H1 (cell line): ENCODE results near the gene RNF215. TPM values are rescaled to one million over a fixed set of nuclear protein-coding genes. Genes with fewer than 3 reads are reported as not detected.

ENCODE experiments used
- CTCF ChIA-PET: fragments of 300-600 bp; sonication (Branson Sonifier 250); formaldehyde crosslinking; loops from one replicate; lab custom pipeline; 2021; ENCODE audit not compliant: partially characterized antibody; lab: Charles Lee
- POLR2A ChIA-PET: fragments of 300-600 bp; sonication (Branson Sonifier 250); formaldehyde crosslinking; loops from one replicate; lab custom pipeline; 2021; ENCODE audit warnings: inconsistent platforms; ENCODE audit not compliant: partially characterized antibody; lab: Charles Lee
- DNase-seq, 2 experiments: peaks; one replicate each; pipeline versions ENCODE4 v3.0.0 to v3.0.0-alpha.2; 2010 to 2022; ENCODE audit warnings: low spot score in 2 of 2, low read depth in 1 of 2, mixed read lengths in 1 of 2
- FAIRE-seq: peaks from 2 replicates; lab custom pipeline; 2011; peaks lifted over from hg19 to GRCh38; lab: Jason Lieb, UNC
- H2AFZ ChIP-seq: 2 replicates; pipeline ENCODE4 v1.8.1; 2012; ENCODE audit warnings: low read length, inconsistent platforms
- H2AK5ac ChIP-seq: 2 replicates; pipeline ENCODE4 v1.6.1; 2013; ENCODE audit warnings: low read depth, low read length
- H2BK120ac ChIP-seq: replicated peaks from 2 replicates; pipeline ENCODE3; 2013; ENCODE audit warnings: low read depth, low read length, inconsistent platforms
- H2BK12ac ChIP-seq: 2 replicates; pipeline ENCODE4 v1.6.1; 2013; ENCODE audit warnings: low read depth, low read length
- H2BK15ac ChIP-seq: 2 replicates; pipeline ENCODE4 v1.6.1; 2013; ENCODE audit warnings: low read length
- H2BK20ac ChIP-seq: 2 replicates; pipeline ENCODE4 v1.6.1; 2013; ENCODE audit warnings: low read length
- H2BK5ac ChIP-seq: 2 replicates; pipeline ENCODE4 v1.6.1; 2013; ENCODE audit warnings: low read depth, low read length
- H3K14ac ChIP-seq: 2 replicates; pipeline ENCODE4 v1.6.1; 2013; ENCODE audit warnings: inconsistent platforms; ENCODE audit not compliant: insufficient read length
- H3K18ac ChIP-seq: 2 replicates; pipeline ENCODE4 v1.6.1; 2013; ENCODE audit warnings: low read length; ENCODE audit errors: extremely low read depth
- H3K23ac ChIP-seq: 2 replicates; pipeline ENCODE4 v1.6.1; 2013; ENCODE audit warnings: inconsistent platforms; ENCODE audit not compliant: insufficient read length
- H3K23me2 ChIP-seq: 2 replicates; pipeline ENCODE4 v1.6.1; 2013; ENCODE audit warnings: low read depth, low read length
- H3K27ac ChIP-seq: 2 replicates; pipeline ENCODE4 v1.6.1; 2011; ENCODE audit warnings: low read depth, low read length, inconsistent platforms
- H3K27me3 ChIP-seq, 4 experiments: replicated peaks in 1 of 4; 1 replicate in 1 of 4; 2 replicates in 3 of 4; pipeline versions ENCODE4 v1.6.1 to v1.8.1; 2011 to 2013; ENCODE audit warnings: low read length in 3 of 4, mild to moderate bottlenecking in 3 of 4, inconsistent platforms in 2 of 4, mixed read lengths in 2 of 4, moderate library complexity in 1 of 4; ENCODE audit not compliant: control insufficient read depth in 3 of 4, insufficient read depth in 3 of 4; ENCODE audit errors: extremely low read depth in 1 of 4
- H3K36me3 ChIP-seq, 4 experiments: 2 replicates each; pipeline versions ENCODE4 v1.6.1 to v1.8.1; 2011 to 2013; ENCODE audit warnings: mild to moderate bottlenecking in 4 of 4, low read length in 3 of 4, moderate library complexity in 2 of 4, control low read depth in 1 of 4, inconsistent platforms in 1 of 4; ENCODE audit not compliant: insufficient read depth in 4 of 4, control insufficient read depth in 2 of 4
- H3K4ac ChIP-seq: replicated peaks from 2 replicates; pipeline ENCODE3; 2013; ENCODE audit warnings: low read length, low read depth, mixed read lengths, inconsistent platforms; ENCODE audit not compliant: insufficient read length
- H3K4me1 ChIP-seq, 4 experiments: replicated peaks in 1 of 4; 1 replicate in 1 of 4; 2 replicates in 3 of 4; pipeline versions ENCODE4 v1.6.1 to v1.8.1; 2011 to 2013; ENCODE audit warnings: low read length in 3 of 4, inconsistent platforms in 2 of 4, mixed read lengths in 1 of 4; ENCODE audit not compliant: insufficient read depth in 4 of 4, control insufficient read depth in 3 of 4
- H3K4me2 ChIP-seq, 2 experiments: 2 replicates each; pipeline versions ENCODE4 v1.6.1 to v1.8.1; 2011 to 2013; ENCODE audit warnings: low read depth in 2 of 2, low read length in 2 of 2, control low read depth in 1 of 2, inconsistent platforms in 1 of 2, mild to moderate bottlenecking in 1 of 2; ENCODE audit not compliant: insufficient read depth in 1 of 2
- H3K4me3 ChIP-seq, 4 experiments: fragments of 200-600, 300-600 bp in 1 of 4; sonication (generic), shearing (Covaris generic), sonication (Bioruptor Twin) in 1 of 4; 2 replicates each; pipeline versions ENCODE4 v1.5.1 to v1.8.1; 2011 to 2016; ENCODE audit warnings: low read length in 4 of 4, low read depth in 3 of 4, control low read depth in 2 of 4, inconsistent platforms in 2 of 4, mild to moderate bottlenecking in 2 of 4, mixed read lengths in 1 of 4, moderate library complexity in 1 of 4; ENCODE audit not compliant: insufficient read depth in 2 of 4; ENCODE audit errors: extremely low read depth in 1 of 4
- H3K56ac ChIP-seq: replicated peaks from 2 replicates; pipeline ENCODE3; 2013; ENCODE audit warnings: low read depth, mild to moderate bottlenecking, mixed read lengths, low read length, inconsistent platforms; ENCODE audit not compliant: insufficient read length
- H3K79me1 ChIP-seq: 2 replicates; pipeline ENCODE4 v1.6.1; 2013; ENCODE audit warnings: low read depth, low read length, control low read depth
- H3K79me2 ChIP-seq, 2 experiments: 2 replicates each; pipeline versions ENCODE4 v1.6.1 to v1.8.1; 2012 to 2013; ENCODE audit warnings: low read length in 2 of 2, mild to moderate bottlenecking in 2 of 2, inconsistent platforms in 1 of 2; ENCODE audit not compliant: insufficient read depth in 2 of 2, control insufficient read depth in 1 of 2
- H3K9ac ChIP-seq, 4 experiments: replicated peaks in 1 of 4; 1 replicate in 1 of 4; 2 replicates in 3 of 4; pipeline versions ENCODE4 v1.6.1 to v1.8.1; 2011 to 2013; ENCODE audit warnings: low read depth in 3 of 4, low read length in 3 of 4, control low read depth in 2 of 4, mild to moderate bottlenecking in 2 of 4, moderate library complexity in 2 of 4, inconsistent platforms in 1 of 4; ENCODE audit errors: extremely low read depth in 1 of 4
- H3K9me3 ChIP-seq, 2 experiments: 2 replicates each; pipeline versions ENCODE4 v1.6.1 to v1.8.1; 2012 to 2013; ENCODE audit warnings: mild to moderate bottlenecking in 2 of 2, moderate library complexity in 2 of 2, control low read depth in 1 of 2, inconsistent platforms in 1 of 2, low read depth in 1 of 2, low read length in 1 of 2, mixed read lengths in 1 of 2; ENCODE audit not compliant: insufficient read depth in 2 of 2
- H4K20me1 ChIP-seq, 2 experiments: replicated peaks in 1 of 2; 2 replicates each; pipeline versions ENCODE3 to v1.8.1; 2011 to 2013; ENCODE audit warnings: inconsistent platforms in 2 of 2, low read length in 2 of 2, mild to moderate bottlenecking in 1 of 2; ENCODE audit not compliant: insufficient read depth in 2 of 2, control insufficient read depth in 1 of 2
- H4K5ac ChIP-seq: 2 replicates; pipeline ENCODE4 v1.6.1; 2013; ENCODE audit warnings: low read length, low read depth, mixed read lengths, inconsistent platforms; ENCODE audit not compliant: insufficient read length
- H4K8ac ChIP-seq: 2 replicates; pipeline ENCODE4 v1.8.0; 2013; ENCODE audit warnings: mild to moderate bottlenecking, moderate library complexity, low read length, inconsistent platforms; ENCODE audit not compliant: insufficient read depth; ENCODE audit errors: extremely low read depth
- H4K91ac ChIP-seq: replicated peaks from 2 replicates; pipeline ENCODE3; 2013; ENCODE audit warnings: low read length, mixed read lengths, inconsistent platforms; ENCODE audit not compliant: insufficient read length
- CBX8 ChIP-seq: fragments of 300-800, 300-1000 bp; sonication (generic); IDR thresholded peaks from 2 replicates; pipeline ENCODE4 v1.7.1; 2016; ENCODE audit warnings: low read depth, low read length, borderline replicate concordance
- CTCF ChIP-seq, 3 experiments: IDR thresholded peaks; 1 replicate in 2 of 3; 2 replicates in 1 of 3; pipeline versions ENCODE4 v1.5.1 to v1.6.1; 2011; ENCODE audit warnings: low read length in 3 of 3, mild to moderate bottlenecking in 3 of 3, inconsistent platforms in 2 of 3, low read depth in 1 of 3, moderate library complexity in 1 of 3; ENCODE audit not compliant: insufficient read depth in 1 of 3; ENCODE audit errors: control extremely low read depth in 1 of 3
- KDM1A ChIP-seq: fragments of 200-600, 300-600 bp; sonication (generic); IDR thresholded peaks from 2 replicates; pipeline ENCODE4 v1.7.1; 2016; ENCODE audit warnings: mild to moderate bottlenecking, low read length, borderline replicate concordance
- RAD21 ChIP-seq, 2 experiments: IDR thresholded peaks in 1 of 2; conservative IDR thresholded peaks in 1 of 2; 2 replicates each; pipeline ENCODE4 v1.6.1; 2011; ENCODE audit warnings: low read depth in 2 of 2, low read length in 2 of 2, improper control_type of control experiment in 1 of 2, inconsistent platforms in 1 of 2, mild to moderate bottlenecking in 1 of 2, moderate library complexity in 1 of 2
- SUZ12 ChIP-seq: fragments of 200-600 bp; sonication (generic); IDR thresholded peaks from 2 replicates; pipeline ENCODE4 v1.6.1; 2012; ENCODE audit warnings: mild to moderate bottlenecking, inconsistent platforms, low read length, moderate library complexity, mixed read lengths
- YY1 ChIP-seq: IDR thresholded peaks from 2 replicates; pipeline ENCODE4 v1.6.1; 2011; ENCODE audit warnings: low read depth, mild to moderate bottlenecking, low read length
- WGBS, 2 experiments: shearing (Covaris generic) in 1 of 2; methylation state at CpG; one replicate each; pipeline versions ENCODE4 v1.1.6 to v1.1.7; 2013 to 2015; ENCODE audit warnings: low lambda C conversion rate in 2 of 2, mixed read lengths in 2 of 2, inconsistent platforms in 1 of 2, low coverage in 1 of 2, missing lambda C conversion rate in 1 of 2; ENCODE audit not compliant: insufficient replicate concordance in 2 of 2, insufficient coverage in 1 of 2, insufficient read length in 1 of 2; ENCODE audit errors: extremely low coverage in 1 of 2, missing lambda C conversion rate in 1 of 2; 5-methylcytosine and 5-hydroxymethylcytosine counted together
- polyA plus RNA-seq, 7 experiments: library from polyadenylated mRNA; depleted of rRNA in 3 of 7; stranded (reverse) in 5 of 7; unstranded in 2 of 7; fragments of >200 nt in 5 of 7; fragments of 200-250 nt in 2 of 7; gene quantifications; 1 replicate in 5 of 7; 2 replicates in 1 of 7; 4 replicates in 1 of 7; pipeline versions ENCODE4 v1.2.1 to v1.2.3, GENCODE V29; 2011 to 2013; ENCODE audit warnings: missing spikeins in 2 of 7, mixed read lengths in 2 of 7
- total RNA-seq: library from RNA; stranded (reverse); fragmentation: NEBNext Ultra II Directional; extraction: Animal tissue kit (Norgen Biotek cat#: 25700); gene quantifications from 2 replicates; pipeline ENCODE4 v1.2.1, GENCODE V29; 2021

The RNF215 gene
- total and polyA plus RNA-seq, 2 of the 8 experiments (the other 6 are each of a cell fraction or from before 2014, with no cell fraction given), result 13.1 to 19.0 TPM

GRCh38 chr22:30426388-30427353 lies 39.5 kb upstream of the RNF215 start:
- Histone ChIP-seq H2BK120ac (no peak overlapping the region), H3K56ac (no peak overlapping the region), H4K5ac (no peak overlapping the region), H3K18ac (no peak overlapping the region), H3K9me3 (no peaks in the 10 kb centered on the region), H3K79me2 (peaks cover 0 to 5% of the 10 kb centered on the region in 2 experiments; a peak in 1 of 4 replicates), H3K27ac (no peak overlapping the region), H4K91ac (no peak overlapping the region), H3K23ac (no peak overlapping the region), H3K23me2 (peaks cover 22% of the 10 kb centered on the region), H3K4me2 (peak overlapping the region; percentile 70 to 71), H2AFZ (no peak overlapping the region), H3K79me1 (no peaks in the 10 kb centered on the region; the same call in 1 of the 2 replicates), H4K20me1 (peaks cover 0 to 23% of the 10 kb centered on the region in 2 experiments), H2BK15ac (no peak overlapping the region), H2BK12ac (peak overlapping the region; percentile 35; the same call in 1 of the 2 replicates), H2AK5ac (no peak overlapping the region), H3K14ac (no peak overlapping the region), H3K4me1 (peaks cover 6 to 29% (median 15%) of the 10 kb centered on the region in 4 experiments), H4K8ac (peak overlapping the region; percentile 73), H2BK5ac (no peak overlapping the region), H3K4ac (peak overlapping the region; percentile 19), H3K4me3 (peak overlapping the region; percentile 66 to 88 (median 80); a peak in 7 of 8 replicates), H3K27me3 (no peaks in the 10 kb centered on the region), H2BK20ac (0 out of 2 replicates have a peak overlapping the region, but pooled peaks have one; percentile 8), H3K9ac (no peak overlapping the region), H3K36me3 (peaks cover 2 to 10% (median 7%) of the 10 kb centered on the region in 4 experiments; a peak in 6 of 8 replicates)
- FAIRE-seq (peak; percentile 71), DNase-seq (peak; percentile 84 to 91)
- WGBS, 2 experiments, result 44% methylated on average over 27 of the region's 29 CpGs; no CpG with 5 or more reads in 1 of the 2 experiments
- ChIA-PET CTCF (interaction anchor here (0.6 to 12.0 kb wide), 17 partner anchors 9 to 272 kb away, joined by 3 to 164 read pairs (median 4); partner anchors contain the start of gene SEC14L2), POLR2A (interaction anchor here (0.8 to 5.2 kb wide), 8 partner anchors 8 to 70 kb away, joined by 3 to 39 read pairs (median 6); partner anchors contain the start of genes CCDC157, SEC14L2 and SF3A1)
- TF ChIP-seq CTCF (IDR thresholded peaks at IDR 0.05; ENCODE audit: control extremely low read depth in 1 of 3, insufficient read depth in 1 of 3, low read depth in 1 of 3, low read length in 3 of 3) (peak; percentile 75 to 89 (median 80)), SUZ12 (no peak), KDM1A (peak; percentile 92; the same call in 1 of the 2 replicates), CBX8 (no peak), YY1 (0 out of 2 replicates have a peak, but pooled peaks have one; percentile 60), RAD21 (IDR thresholded peaks at IDR 0.05 in 1 of 2, conservative IDR thresholded peaks at IDR 0.05 in 1 of 2; ENCODE audit: low read depth in 2 of 2, low read length in 2 of 2) (peak; percentile 49 to 68)
